ENCODE data around the gene SLC4A8.

The SLC4A8 gene

DNA sequence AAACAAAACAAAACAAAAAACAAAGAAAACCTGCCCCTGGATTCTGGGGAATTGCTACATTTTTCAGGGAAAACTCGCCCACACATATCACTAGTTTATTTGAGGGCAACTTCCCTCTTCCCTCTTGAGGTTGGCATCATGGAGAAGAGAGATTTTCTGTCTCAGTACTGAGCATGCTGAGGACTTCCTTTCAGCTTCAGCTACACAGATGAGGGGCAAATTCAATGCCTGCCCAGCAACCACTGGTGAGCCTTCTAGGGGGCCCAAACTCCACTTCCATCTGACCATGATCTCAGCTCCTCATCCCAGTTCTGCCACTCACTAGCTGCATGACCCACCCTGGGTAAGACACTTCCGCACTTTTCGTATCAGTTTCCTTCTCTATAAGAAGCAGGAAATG is 103.3 kb downstream of the SLC4A8 start:
- no peak for ATAC-seq
- DNase-seq: no peak

DNA sequence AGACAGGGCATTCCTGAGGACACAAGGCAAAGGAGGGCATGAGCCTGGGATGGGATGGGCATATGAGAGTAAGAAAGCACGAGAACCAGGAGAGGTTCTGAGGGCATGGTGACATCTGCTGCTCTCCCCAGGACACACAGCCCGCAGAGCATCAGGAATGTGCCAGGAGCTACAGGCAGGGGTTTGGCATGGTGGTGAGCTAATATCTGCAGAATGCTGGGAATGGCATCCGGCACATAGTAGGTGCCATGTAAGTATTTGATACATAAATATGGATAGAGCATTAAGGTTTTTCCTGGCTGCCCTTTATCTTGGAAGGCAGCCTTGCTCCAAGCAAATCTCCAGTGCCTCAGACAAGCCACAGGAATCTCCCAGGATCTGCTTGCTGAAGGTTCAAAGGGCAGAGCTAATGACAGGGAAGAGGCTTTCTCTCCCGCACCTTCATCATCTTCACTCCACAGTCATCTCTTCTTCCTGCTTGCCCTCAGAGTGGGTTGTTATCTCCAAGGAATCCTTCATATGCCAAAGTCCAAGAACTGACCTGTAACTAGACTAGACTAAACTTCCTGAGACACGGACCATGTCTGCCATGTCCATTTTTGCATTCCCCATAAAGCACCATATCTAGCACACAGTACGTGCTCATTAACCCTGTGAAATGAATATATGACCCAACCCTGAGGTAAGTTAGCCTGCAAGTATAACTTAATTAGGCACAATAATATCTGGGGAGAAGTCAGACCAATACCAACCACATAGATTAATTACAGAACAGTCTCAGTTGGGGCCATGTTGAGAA is 104.4 kb downstream of the SLC4A8 start:
- DNase-seq (no peak), ATAC-seq (no peak)

DNA sequence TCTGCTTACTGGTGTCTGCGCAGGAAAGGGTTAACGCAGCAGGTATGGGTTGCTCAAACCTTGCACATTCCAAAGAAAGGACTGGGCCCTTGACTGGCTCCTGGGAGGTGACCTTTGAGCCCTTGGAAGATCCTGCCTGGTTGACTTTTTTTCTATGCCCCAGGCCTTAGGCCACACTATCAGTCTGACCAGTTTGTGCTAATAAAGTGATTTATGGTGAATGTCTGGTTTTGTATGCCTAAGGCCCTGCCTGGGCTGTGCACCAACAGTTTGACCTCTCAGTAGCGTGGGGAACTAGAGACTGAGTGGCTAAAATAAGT is 105.0 kb downstream of the SLC4A8 start:
- no peak for ATAC-seq
- DNase-seq: no peak

DNA sequence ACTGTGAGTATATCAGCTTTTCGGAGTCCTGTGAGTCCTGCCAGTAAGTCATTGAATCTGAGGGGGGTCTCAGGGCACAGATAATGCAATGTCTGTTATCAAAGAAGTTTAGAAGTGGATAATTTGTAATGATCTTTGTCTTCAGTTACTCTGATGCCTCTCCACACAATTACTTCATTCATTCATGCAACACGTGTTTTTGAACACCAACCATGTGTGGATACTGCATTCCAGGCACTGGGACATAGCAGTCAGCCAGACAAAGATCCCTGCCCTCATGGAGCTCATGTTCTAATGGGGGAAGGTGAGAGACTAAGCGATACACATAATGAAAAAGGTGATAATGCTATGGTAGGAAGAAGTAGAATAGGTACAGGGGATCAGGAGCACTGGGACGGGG is 105.6 kb downstream of the SLC4A8 start:
- DNase-seq: no peak
- no peak for ATAC-seq

DNA sequence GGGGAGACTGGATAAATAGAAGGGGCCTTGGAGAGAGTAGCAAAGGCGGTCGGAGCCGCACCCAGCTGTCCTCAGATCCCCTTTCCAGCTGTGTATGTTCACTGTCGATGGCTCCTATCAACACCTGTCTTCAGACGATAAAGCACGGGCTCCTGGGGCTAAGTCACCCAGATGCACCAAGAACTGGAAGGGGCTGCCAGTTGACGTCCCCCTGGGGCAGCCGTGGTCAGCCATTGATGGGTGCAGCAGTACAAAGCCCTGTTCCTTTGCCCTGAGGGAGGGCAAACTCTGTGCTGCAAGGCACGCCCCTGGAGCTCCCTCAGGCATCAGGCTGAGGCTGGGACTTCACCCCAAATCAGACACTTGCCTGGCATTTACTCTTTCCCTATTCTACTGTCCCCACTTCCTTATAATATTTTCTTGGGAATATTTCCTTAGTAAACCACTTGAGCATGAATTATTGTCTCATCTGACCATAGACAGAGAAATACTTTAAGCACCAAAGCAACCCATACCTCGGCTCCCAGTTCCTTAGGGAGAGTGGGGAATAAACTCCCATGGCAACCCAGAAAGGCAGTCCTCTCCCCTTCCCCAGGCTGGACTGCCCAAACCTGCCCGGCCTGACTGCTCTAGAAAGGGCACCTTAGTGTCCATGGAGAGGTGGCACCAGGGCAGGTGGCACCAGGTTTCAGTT is 106.8 kb downstream of the SLC4A8 start:
- ATAC-seq: no peak
- no peak for DNase-seq

DNA sequence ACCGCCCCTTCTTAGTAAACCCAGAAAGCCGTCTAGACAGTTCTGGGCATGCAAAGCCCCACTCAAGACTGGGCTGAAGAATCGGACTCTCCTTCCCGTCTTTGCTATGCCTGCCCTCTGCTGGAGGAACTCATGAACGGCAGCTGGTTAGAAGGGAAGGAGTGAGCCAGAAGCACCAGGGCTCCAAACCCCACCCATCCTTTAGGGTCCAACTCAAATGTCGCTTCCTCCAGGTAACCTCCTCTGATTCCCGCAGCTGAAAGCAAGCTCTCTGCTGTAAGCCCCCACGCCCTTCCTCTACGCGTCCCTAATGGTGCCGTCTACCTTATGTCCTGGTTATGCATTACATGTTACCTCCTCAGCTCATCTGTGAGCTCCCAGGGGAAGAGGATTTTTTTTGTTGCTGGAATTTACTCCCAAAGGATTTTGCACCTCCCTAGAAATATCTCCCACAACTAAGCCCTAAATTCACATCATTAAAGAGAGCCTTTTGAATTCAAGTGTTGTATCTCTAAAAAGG is 107.4 kb downstream of the SLC4A8 start:
- ATAC-seq (peak; percentile 88), DNase-seq (peak; percentile 80)

DNA sequence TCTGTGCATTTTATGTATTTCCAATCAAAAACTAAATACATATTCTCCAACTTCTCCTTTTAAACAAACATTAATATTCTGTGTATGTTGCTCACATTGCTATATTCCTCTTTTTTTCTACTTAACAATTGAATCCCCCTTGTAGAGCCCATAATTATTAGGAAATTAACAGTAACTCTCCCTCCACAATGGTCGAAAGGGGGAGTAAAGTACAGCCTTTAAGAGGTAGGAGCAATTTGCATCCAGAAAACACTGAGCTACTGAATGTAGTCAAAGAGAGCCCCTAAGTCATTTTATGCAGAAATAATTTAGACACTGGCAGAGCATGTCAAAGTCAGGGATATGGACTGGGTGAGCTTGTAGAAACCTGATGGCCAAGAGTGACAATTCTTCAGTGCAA is 109.2 kb downstream of the SLC4A8 start:
- DNase-seq: no peak

DNA sequence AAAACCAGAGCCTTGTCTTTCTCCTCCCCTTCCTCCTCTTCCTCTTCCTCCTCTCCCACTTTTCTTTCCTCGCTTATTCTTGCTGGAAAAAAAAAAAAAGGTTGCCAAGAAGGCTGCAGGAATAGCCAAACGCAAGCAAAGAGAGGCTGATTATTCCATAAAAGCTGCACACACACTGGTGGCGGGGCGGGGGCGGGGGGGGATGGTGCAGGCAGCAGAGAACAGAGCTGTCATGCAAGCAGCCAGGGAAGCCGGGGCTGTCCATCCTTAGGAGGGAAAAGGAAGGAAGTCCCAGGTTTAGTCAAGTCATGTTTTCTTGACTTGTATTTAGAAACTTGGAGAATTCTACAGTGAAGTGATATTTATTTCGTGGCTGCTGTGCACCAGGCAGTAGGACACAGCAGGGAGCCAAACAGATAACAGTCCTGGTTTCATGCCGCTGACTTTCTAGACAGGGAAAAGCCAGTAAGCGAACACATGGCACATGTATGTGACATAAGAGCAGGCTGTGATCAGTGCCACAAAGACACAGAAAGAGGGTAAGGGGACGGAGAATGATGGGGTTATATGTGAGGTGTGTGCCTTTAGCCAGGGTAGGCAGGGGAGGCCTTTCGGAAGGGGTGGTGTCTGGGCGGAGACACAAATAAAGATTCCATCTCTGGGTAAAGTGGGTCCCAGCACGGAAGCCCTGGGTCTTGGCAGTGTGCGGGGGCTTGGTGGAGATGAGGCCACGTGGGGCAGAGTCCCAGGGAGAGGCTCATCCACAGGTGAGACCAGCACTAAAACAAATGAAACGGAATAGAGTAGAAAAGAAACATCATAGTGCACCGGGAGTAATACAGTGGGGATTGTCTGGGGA is 109.8 kb downstream of the SLC4A8 start:
- DNase-seq (no peak), ATAC-seq (no peak)

More for the DNA sequence above, 109.2 kb downstream of the SLC4A8 start:
- no peak for ATAC-seq

DNA sequence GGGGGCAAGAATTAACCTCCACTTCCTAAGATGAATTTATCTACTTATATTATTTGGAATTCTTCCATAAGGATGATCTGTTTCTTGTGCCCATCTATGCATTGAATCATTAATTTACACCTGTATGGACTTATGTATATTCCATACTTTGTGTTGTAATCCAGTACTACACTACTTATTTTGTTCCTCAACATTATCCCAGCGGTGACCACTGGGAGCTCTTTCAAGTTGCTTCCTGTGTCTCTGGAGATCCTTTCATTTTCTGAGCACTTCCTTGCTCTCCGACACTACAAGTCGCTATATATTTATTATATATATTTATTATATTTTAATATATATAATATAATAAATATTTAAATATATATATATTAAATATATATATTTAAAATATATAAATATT is 111.5 kb downstream of the SLC4A8 start:
- no peak for ATAC-seq
- DNase-seq: no peak

DNA sequence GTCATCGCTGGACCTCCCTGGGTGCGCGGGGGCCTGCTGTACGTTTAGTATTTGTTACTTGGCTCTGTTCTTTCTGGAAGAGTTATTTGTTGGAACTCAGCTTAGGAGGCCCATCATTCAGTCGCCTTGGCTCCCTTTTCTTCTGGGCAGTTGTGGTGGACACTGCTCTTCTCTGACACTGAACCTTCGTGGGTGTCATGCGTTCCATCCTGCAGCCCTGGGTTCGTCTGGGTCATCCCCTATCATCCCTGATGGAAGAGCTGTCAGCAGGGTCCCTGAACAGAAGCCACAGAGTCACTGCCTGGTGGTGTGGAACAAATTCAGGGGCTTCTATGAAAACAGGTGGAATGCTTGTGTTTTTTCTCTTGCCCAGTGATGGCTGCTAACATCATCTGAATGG is 113.5 kb downstream of the SLC4A8 start:
- ATAC-seq: no peak
- no peak for DNase-seq

DNA sequence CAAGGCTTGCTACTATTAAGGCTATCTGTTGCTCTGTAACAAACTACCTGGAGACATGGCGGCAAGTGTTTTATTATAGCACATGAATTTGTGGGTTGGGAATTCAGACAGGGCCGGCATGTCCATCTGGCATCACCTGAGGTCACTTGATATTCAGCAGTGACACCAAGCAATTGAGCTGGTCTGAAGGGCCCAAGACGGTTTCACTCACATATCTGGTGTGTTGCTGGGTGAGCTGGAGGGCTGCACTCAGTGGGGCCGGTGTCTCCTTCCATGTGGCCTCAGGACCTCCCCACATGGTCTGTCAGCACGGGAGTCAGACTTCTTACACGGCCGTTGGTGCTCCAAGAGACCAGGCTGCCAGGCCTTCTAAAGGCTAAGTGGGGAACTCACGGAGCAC is 114.0 kb downstream of the SLC4A8 start:
- ATAC-seq (no peak), DNase-seq (no peak)

DNA sequence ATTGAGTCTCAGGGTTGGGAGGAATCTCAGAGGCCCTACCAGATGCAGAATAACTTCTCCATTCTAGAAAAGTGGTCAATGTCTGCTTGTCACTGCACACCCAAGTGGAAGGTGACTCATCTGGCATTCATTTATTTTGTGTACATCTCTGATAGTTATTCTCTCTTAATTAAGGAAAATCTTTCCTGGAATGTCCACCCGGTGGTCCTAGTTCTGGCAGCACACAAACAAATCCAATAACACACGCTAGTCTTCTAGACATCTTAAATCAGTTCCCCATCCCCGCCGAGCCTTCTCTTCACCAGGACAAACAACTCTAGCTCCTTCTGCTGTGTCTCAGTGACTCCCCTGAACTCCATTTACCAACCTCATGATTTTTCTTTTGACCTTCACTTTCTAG is 116.4 kb downstream of the SLC4A8 start:
- no peak for DNase-seq
- ATAC-seq: no peak

DNA sequence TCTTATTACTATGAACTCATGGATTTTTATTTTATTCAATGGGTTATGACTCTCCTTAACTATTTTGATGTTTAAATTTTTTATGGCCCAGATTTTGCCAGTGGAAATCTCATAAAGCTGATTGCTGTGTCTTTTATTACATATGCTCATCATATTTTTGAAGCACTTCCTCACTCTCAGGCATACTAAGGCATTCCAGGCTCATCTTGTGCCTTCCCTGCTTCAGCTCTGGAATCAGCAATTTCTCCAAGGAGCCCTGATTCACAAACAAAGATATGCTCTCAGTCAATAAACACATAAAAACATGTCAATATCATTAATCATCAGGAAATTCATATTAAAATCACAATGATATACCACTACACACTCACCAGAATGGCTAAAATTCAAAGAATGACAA is 121.5 kb downstream of the SLC4A8 start:
- DNase-seq: no peak
- ATAC-seq: no peak

DNA sequence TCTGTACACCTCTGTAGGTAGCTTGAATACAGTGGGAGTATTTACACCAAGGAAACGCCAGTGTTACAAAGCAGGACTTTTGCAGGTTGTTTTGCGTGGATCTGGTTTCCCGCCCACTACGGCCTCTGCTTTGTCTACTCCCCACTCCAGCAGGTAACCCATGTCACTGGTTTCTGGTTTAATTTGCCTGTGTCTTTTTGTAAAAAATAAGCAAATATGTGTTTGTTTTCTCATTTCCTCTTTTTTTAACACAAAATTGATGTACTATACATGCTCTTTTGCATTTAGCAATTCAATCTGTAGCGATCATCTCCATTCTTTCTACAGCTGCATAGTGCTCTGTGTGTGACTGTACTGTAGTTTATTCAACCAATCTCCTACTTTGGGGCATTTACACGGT is 123.0 kb downstream of the SLC4A8 start:
- ATAC-seq (no peak), DNase-seq (no peak)

DNA sequence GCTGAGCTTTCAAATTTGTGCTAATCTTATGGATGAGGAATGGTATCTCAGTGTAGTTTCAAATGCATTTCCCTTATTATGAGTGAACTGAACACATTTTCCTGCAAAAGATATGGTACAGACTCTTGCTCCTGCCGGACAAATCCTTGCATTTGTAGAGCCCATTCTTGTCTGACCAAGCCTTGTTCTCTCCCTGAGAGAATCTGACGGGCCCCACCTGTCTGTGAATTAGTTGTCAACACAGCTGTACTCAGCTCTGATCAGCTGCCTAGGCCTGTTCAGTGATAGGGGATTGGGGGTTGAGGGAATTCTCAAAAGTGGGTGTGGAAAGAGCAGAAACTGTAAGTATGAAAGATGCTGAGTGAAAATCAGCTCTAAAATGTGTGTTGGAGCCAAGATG is 123.6 kb downstream of the SLC4A8 start:
- DNase-seq: no peak

DNA sequence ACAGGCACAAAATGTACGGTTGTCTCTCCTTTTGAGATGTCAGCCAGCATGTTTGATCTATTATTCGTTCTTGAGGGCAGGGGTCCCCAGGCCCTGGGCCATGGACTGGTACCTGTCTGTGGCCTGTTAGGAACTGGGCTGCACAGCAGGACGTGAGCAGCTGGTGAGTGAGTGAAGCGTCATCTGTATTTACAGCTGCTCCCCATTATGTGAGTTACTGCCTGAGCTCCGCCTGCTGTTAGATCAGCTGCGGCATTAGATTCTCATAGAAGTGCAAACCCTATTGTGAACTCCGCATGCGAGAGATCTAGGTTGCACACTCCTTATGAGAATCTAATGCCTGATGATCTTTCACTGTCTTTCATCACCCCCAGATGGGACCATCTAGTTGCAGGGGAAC is 125.0 kb downstream of the SLC4A8 start:
- no peak for DNase-seq
- ATAC-seq: no peak

More for the DNA sequence above, 123.6 kb downstream of the SLC4A8 start:
- ATAC-seq: no peak
